GM12801 (cell line): ENCODE measurements around the gene CDKAL1.

Source experiments
- TF ChIP-seq, protein P1 (sequence below): IDR thresholded peaks from one replicate; pipeline ENCODE4 v1.5.1; 2011; ENCODE audit warnings: control low read depth; ENCODE audit not compliant: insufficient read length; ENCODE audit errors: extremely low read depth

CDKAL1 gene

GRCh38 chr6:20655317-20655716 lies 121.1 kb downstream of the CDKAL1 start:
- TF ChIP-seq, protein P1, sequence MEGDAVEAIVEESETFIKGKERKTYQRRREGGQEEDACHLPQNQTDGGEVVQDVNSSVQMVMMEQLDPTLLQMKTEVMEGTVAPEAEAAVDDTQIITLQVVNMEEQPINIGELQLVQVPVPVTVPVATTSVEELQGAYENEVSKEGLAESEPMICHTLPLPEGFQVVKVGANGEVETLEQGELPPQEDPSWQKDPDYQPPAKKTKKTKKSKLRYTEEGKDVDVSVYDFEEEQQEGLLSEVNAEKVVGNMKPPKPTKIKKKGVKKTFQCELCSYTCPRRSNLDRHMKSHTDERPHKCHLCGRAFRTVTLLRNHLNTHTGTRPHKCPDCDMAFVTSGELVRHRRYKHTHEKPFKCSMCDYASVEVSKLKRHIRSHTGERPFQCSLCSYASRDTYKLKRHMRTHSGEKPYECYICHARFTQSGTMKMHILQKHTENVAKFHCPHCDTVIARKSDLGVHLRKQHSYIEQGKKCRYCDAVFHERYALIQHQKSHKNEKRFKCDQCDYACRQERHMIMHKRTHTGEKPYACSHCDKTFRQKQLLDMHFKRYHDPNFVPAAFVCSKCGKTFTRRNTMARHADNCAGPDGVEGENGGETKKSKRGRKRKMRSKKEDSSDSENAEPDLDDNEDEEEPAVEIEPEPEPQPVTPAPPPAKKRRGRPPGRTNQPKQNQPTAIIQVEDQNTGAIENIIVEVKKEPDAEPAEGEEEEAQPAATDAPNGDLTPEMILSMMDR = no peak

DNA sequence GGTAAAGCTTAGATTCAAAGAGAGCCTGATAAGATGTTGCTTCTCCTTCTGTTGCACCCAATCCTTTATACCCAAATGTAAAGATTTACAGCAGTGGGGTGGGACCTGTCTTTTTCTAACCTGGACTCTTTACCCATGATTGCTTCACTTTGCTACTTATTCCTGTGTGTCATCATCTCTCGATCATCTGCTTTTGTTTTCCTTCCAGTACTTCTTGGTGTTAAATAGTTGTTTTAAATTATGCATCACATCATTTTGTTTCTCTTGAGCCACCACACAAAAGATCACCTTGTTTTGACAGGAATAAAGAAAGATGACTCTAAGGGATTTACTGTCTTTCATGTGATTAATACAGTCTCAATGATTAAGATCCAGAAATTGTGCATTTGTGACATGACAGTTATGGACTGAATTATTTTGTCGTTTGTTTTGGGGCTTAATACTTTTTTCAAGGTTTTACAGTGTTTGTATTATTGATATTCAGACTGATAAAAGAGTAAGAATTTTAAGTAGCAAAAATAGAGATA lies 123.1 kb downstream of the CDKAL1 start:
- TF ChIP-seq, protein P1 = no peak

DNA sequence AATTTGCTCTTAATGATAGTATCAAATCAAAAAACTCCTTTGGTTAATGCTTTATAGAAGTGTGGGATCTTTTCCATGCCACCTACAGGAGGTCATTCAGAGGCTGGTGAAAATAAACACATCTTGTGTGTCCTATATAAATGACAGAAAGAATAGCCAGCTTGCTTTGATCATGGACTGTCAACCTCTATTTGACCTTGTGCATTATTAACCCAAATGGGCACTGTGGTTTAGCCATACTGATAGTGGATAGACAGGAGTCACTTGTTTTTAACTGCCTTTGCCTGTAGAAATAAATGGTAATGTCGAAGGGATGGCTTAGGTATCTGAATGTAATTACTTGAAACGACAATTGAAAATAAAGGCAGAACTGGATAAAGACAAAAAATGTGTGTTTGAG lies 123.8 kb downstream of the CDKAL1 start:
- TF ChIP-seq, protein P1 = no peak

GRCh38 chr6:20658516-20658915 lies 124.3 kb downstream of the CDKAL1 start:
- TF ChIP-seq, protein P1 = no peak

DNA sequence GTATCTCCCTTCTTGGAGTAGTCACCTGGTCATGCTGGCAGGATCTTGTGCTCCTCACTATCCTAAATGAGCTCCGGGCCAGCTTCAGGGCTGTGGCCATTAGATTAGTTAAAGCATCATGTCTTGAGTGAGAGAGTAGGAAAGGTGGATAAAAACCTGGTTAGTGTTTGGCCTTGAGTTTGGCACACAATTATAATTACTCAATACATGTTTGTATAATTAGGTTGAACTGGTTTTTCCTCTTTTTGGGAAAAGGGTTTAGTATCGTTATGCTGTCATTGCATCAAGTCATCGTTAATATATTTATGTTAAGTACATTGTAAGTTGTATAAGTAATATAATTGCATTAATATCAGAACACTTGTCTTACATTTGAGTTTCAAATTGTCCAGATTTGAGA lies 126.3 kb downstream of the CDKAL1 start:
- TF ChIP-seq, protein P1 = no peak

DNA sequence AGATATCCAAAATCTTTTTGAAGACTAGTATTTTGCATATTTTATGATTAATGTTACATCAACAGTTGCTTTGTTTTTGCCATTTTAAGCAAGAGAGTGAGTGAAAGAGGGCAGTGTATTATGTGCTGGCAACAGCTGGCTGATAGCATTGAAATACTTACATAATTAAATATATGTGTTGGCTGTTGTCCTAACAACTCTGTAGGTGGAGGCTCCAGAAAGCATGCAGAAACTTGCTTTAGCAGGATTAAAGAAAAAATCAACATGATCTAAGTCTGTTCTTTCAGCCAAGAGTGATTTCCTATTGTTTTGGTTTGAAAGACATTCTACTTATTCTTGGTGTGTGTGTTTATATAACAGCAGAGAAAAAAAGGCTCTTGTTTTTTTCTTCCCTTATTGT lies 127.5 kb downstream of the CDKAL1 start:
- TF ChIP-seq, protein P1 = no peak

GRCh38 chr6:20664250-20664649 lies 130.0 kb downstream of the CDKAL1 start:
- TF ChIP-seq, protein P1 = no peak
